Measurements from ENCODE around the gene KRT15.

KRT15 gene

GRCh38 chr17:41556931-41557330, 38.2 kb upstream of the KRT15 start:
- TF ChIP-seq EZH2 (IDR thresholded peaks at IDR 0.05; ENCODE audit: borderline replicate concordance, low read length): no peak
- TF ChIP-seq, protein P1, sequence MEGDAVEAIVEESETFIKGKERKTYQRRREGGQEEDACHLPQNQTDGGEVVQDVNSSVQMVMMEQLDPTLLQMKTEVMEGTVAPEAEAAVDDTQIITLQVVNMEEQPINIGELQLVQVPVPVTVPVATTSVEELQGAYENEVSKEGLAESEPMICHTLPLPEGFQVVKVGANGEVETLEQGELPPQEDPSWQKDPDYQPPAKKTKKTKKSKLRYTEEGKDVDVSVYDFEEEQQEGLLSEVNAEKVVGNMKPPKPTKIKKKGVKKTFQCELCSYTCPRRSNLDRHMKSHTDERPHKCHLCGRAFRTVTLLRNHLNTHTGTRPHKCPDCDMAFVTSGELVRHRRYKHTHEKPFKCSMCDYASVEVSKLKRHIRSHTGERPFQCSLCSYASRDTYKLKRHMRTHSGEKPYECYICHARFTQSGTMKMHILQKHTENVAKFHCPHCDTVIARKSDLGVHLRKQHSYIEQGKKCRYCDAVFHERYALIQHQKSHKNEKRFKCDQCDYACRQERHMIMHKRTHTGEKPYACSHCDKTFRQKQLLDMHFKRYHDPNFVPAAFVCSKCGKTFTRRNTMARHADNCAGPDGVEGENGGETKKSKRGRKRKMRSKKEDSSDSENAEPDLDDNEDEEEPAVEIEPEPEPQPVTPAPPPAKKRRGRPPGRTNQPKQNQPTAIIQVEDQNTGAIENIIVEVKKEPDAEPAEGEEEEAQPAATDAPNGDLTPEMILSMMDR (IDR thresholded peaks at IDR 0.05; ENCODE audit: low read length): no peak
- H3K36me3 ChIP-seq (ENCODE audit: insufficient read depth, low read length): no peaks in the 10 kb centered on the region
- H3K9me3 ChIP-seq (ENCODE audit: low read length): no peaks in the 10 kb centered on the region
- no peak overlapping the region for H3K4me2 ChIP-seq (ENCODE audit: low read length)
- no peaks in the 10 kb centered on the region for H3F3A ChIP-seq (ENCODE audit: insufficient read depth, low read length)
- no peaks in the 10 kb centered on the region; the same call in 1 of the 2 replicates for H3K27me3 ChIP-seq (ENCODE audit: insufficient read depth, low read length)
- no peak overlapping the region for H3K27ac ChIP-seq (ENCODE audit: low read depth, low read length, poor library complexity, severe bottlenecking)
- H3K9me2 ChIP-seq (ENCODE audit: low read depth, low read length): no peaks in the 10 kb centered on the region
- no peak overlapping the region for H3K9ac ChIP-seq (ENCODE audit: low read length)
- H4K20me1 ChIP-seq (ENCODE audit: insufficient read depth, low read length): no peaks in the 10 kb centered on the region
- H3K4me3 ChIP-seq (ENCODE audit: low read depth, low read length, poor library complexity, severe bottlenecking): no peak overlapping the region
- no peaks in the 10 kb centered on the region for H3K79me2 ChIP-seq (ENCODE audit: insufficient read depth, low read length)
- H2AFZ ChIP-seq (ENCODE audit: low read length): no peak overlapping the region
- H3K4me1 ChIP-seq (ENCODE audit: insufficient read depth, low read length, severe bottlenecking): no peaks in the 10 kb centered on the region

DNA sequence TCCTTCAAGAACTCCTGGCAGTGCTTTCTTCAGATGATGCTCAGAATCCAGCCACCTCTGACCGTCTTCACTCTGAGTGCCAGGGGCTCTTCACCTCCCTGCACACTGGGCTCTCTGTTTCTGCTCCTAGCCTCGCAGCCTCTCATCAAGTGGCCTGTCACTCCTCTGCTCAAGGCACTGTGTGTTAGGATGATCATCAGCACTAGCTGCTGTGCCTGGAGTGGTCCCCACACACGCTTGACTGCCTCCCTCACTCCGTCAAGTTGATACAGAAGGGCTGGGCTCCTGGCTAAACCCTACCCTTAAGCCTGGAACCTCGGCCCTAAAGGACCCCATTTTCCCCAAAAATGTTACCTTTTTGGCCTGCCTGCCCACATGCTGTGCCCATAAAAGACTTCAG, 37.6 kb upstream of the KRT15 start:
- TF ChIP-seq, protein P1 (IDR thresholded peaks at IDR 0.05; ENCODE audit: low read length): no peak
- TF ChIP-seq EZH2 (IDR thresholded peaks at IDR 0.05; ENCODE audit: borderline replicate concordance, low read length): no peak
- H3K27me3 ChIP-seq (ENCODE audit: insufficient read depth, low read length): no peaks in the 10 kb centered on the region; the same call in 1 of the 2 replicates
- H3K4me3 ChIP-seq (ENCODE audit: low read depth, low read length, poor library complexity, severe bottlenecking): no peak overlapping the region
- H3K27ac ChIP-seq (ENCODE audit: low read depth, low read length, poor library complexity, severe bottlenecking): no peak overlapping the region
- no peaks in the 10 kb centered on the region for H3K36me3 ChIP-seq (ENCODE audit: insufficient read depth, low read length)
- H3F3A ChIP-seq (ENCODE audit: insufficient read depth, low read length): no peaks in the 10 kb centered on the region
- no peaks in the 10 kb centered on the region for H3K79me2 ChIP-seq (ENCODE audit: insufficient read depth, low read length)
- H2AFZ ChIP-seq (ENCODE audit: low read length): no peak overlapping the region
- no peaks in the 10 kb centered on the region for H3K9me3 ChIP-seq (ENCODE audit: low read length)
- H3K4me2 ChIP-seq (ENCODE audit: low read length): no peak overlapping the region
- H4K20me1 ChIP-seq (ENCODE audit: insufficient read depth, low read length): no peaks in the 10 kb centered on the region
- H3K4me1 ChIP-seq (ENCODE audit: insufficient read depth, low read length, severe bottlenecking): no peaks in the 10 kb centered on the region
- no peak overlapping the region for H3K9ac ChIP-seq (ENCODE audit: low read length)
- H3K9me2 ChIP-seq (ENCODE audit: low read depth, low read length): no peaks in the 10 kb centered on the region

GRCh38 chr17:41555105-41555887, 36.6 kb upstream of the KRT15 start:
- H3K9me3 ChIP-seq (ENCODE audit: low read length): no peaks in the 10 kb centered on the region
- H3K4me1 ChIP-seq (ENCODE audit: insufficient read depth, low read length, severe bottlenecking): no peaks in the 10 kb centered on the region
- H3K9me2 ChIP-seq (ENCODE audit: low read depth, low read length): no peaks in the 10 kb centered on the region
- H3K9ac ChIP-seq (ENCODE audit: low read length): no peak overlapping the region
- H3K36me3 ChIP-seq (ENCODE audit: insufficient read depth, low read length): no peaks in the 10 kb centered on the region
- no peaks in the 10 kb centered on the region for H3F3A ChIP-seq (ENCODE audit: insufficient read depth, low read length)
- no peak overlapping the region for H3K4me2 ChIP-seq (ENCODE audit: low read length)
- no peaks in the 10 kb centered on the region; the same call in 1 of the 2 replicates for H3K27me3 ChIP-seq (ENCODE audit: insufficient read depth, low read length)
- TF ChIP-seq, protein P1 (IDR thresholded peaks at IDR 0.05; ENCODE audit: low read length): no peak
- no peak for TF ChIP-seq EZH2 (IDR thresholded peaks at IDR 0.05; ENCODE audit: borderline replicate concordance, low read length)
- no peak overlapping the region for H2AFZ ChIP-seq (ENCODE audit: low read length)
- H4K20me1 ChIP-seq (ENCODE audit: insufficient read depth, low read length): no peaks in the 10 kb centered on the region
- no peaks in the 10 kb centered on the region for H3K79me2 ChIP-seq (ENCODE audit: insufficient read depth, low read length)
- no peak overlapping the region for H3K27ac ChIP-seq (ENCODE audit: low read depth, low read length, poor library complexity, severe bottlenecking)
- H3K4me3 ChIP-seq (ENCODE audit: low read depth, low read length, poor library complexity, severe bottlenecking): no peak overlapping the region

All from OCI-LY1 (cell line).